H1 (cell line): ENCODE measurements around the gene CD28. TPM values are rescaled to one million over a fixed set of nuclear protein-coding genes. Genes with fewer than 3 reads are reported as not detected.

Experiments
- CTCF ChIA-PET: fragments of 300-600 bp; sonication (Branson Sonifier 250); formaldehyde crosslinking; loops from one replicate; lab custom pipeline; 2021; ENCODE audit not compliant: partially characterized antibody; lab: Charles Lee
- POLR2A ChIA-PET: fragments of 300-600 bp; sonication (Branson Sonifier 250); formaldehyde crosslinking; loops from one replicate; lab custom pipeline; 2021; ENCODE audit warnings: inconsistent platforms; ENCODE audit not compliant: partially characterized antibody; lab: Charles Lee
- DNase-seq, 2 experiments: peaks; one replicate each; pipeline versions ENCODE4 v3.0.0 to v3.0.0-alpha.2; 2010 to 2022; ENCODE audit warnings: low spot score in 2 of 2, low read depth in 1 of 2, mixed read lengths in 1 of 2
- FAIRE-seq: peaks from 2 replicates; lab custom pipeline; 2011; peaks lifted over from hg19 to GRCh38; lab: Jason Lieb, UNC
- H2AFZ ChIP-seq: 2 replicates; pipeline ENCODE4 v1.8.1; 2012; ENCODE audit warnings: low read length, inconsistent platforms
- H2AK5ac ChIP-seq: 2 replicates; pipeline ENCODE4 v1.6.1; 2013; ENCODE audit warnings: low read depth, low read length
- H2BK120ac ChIP-seq: replicated peaks from 2 replicates; pipeline ENCODE3; 2013; ENCODE audit warnings: low read depth, low read length, inconsistent platforms
- H2BK12ac ChIP-seq: 2 replicates; pipeline ENCODE4 v1.6.1; 2013; ENCODE audit warnings: low read depth, low read length
- H2BK15ac ChIP-seq: 2 replicates; pipeline ENCODE4 v1.6.1; 2013; ENCODE audit warnings: low read length
- H2BK20ac ChIP-seq: 2 replicates; pipeline ENCODE4 v1.6.1; 2013; ENCODE audit warnings: low read length
- H2BK5ac ChIP-seq: 2 replicates; pipeline ENCODE4 v1.6.1; 2013; ENCODE audit warnings: low read depth, low read length
- H3K14ac ChIP-seq: 2 replicates; pipeline ENCODE4 v1.6.1; 2013; ENCODE audit warnings: inconsistent platforms; ENCODE audit not compliant: insufficient read length
- H3K18ac ChIP-seq: 2 replicates; pipeline ENCODE4 v1.6.1; 2013; ENCODE audit warnings: low read length; ENCODE audit errors: extremely low read depth
- H3K23ac ChIP-seq: 2 replicates; pipeline ENCODE4 v1.6.1; 2013; ENCODE audit warnings: inconsistent platforms; ENCODE audit not compliant: insufficient read length
- H3K23me2 ChIP-seq: 2 replicates; pipeline ENCODE4 v1.6.1; 2013; ENCODE audit warnings: low read depth, low read length
- H3K27ac ChIP-seq: 2 replicates; pipeline ENCODE4 v1.6.1; 2011; ENCODE audit warnings: low read depth, low read length, inconsistent platforms
- H3K27me3 ChIP-seq, 4 experiments: replicated peaks in 1 of 4; 1 replicate in 1 of 4; 2 replicates in 3 of 4; pipeline versions ENCODE4 v1.6.1 to v1.8.1; 2011 to 2013; ENCODE audit warnings: low read length in 3 of 4, mild to moderate bottlenecking in 3 of 4, inconsistent platforms in 2 of 4, mixed read lengths in 2 of 4, moderate library complexity in 1 of 4; ENCODE audit not compliant: control insufficient read depth in 3 of 4, insufficient read depth in 3 of 4; ENCODE audit errors: extremely low read depth in 1 of 4
- H3K36me3 ChIP-seq, 4 experiments: 2 replicates each; pipeline versions ENCODE4 v1.6.1 to v1.8.1; 2011 to 2013; ENCODE audit warnings: mild to moderate bottlenecking in 4 of 4, low read length in 3 of 4, moderate library complexity in 2 of 4, control low read depth in 1 of 4, inconsistent platforms in 1 of 4; ENCODE audit not compliant: insufficient read depth in 4 of 4, control insufficient read depth in 2 of 4
- H3K4ac ChIP-seq: replicated peaks from 2 replicates; pipeline ENCODE3; 2013; ENCODE audit warnings: low read length, low read depth, mixed read lengths, inconsistent platforms; ENCODE audit not compliant: insufficient read length
- H3K4me1 ChIP-seq, 4 experiments: replicated peaks in 1 of 4; 1 replicate in 1 of 4; 2 replicates in 3 of 4; pipeline versions ENCODE4 v1.6.1 to v1.8.1; 2011 to 2013; ENCODE audit warnings: low read length in 3 of 4, inconsistent platforms in 2 of 4, mixed read lengths in 1 of 4; ENCODE audit not compliant: insufficient read depth in 4 of 4, control insufficient read depth in 3 of 4
- H3K4me2 ChIP-seq, 2 experiments: 2 replicates each; pipeline versions ENCODE4 v1.6.1 to v1.8.1; 2011 to 2013; ENCODE audit warnings: low read depth in 2 of 2, low read length in 2 of 2, control low read depth in 1 of 2, inconsistent platforms in 1 of 2, mild to moderate bottlenecking in 1 of 2; ENCODE audit not compliant: insufficient read depth in 1 of 2
- H3K4me3 ChIP-seq, 4 experiments: fragments of 200-600, 300-600 bp in 1 of 4; sonication (generic), shearing (Covaris generic), sonication (Bioruptor Twin) in 1 of 4; 2 replicates each; pipeline versions ENCODE4 v1.5.1 to v1.8.1; 2011 to 2016; ENCODE audit warnings: low read length in 4 of 4, low read depth in 3 of 4, control low read depth in 2 of 4, inconsistent platforms in 2 of 4, mild to moderate bottlenecking in 2 of 4, mixed read lengths in 1 of 4, moderate library complexity in 1 of 4; ENCODE audit not compliant: insufficient read depth in 2 of 4; ENCODE audit errors: extremely low read depth in 1 of 4
- H3K56ac ChIP-seq: replicated peaks from 2 replicates; pipeline ENCODE3; 2013; ENCODE audit warnings: low read depth, mild to moderate bottlenecking, mixed read lengths, low read length, inconsistent platforms; ENCODE audit not compliant: insufficient read length
- H3K79me1 ChIP-seq: 2 replicates; pipeline ENCODE4 v1.6.1; 2013; ENCODE audit warnings: low read depth, low read length, control low read depth
- H3K79me2 ChIP-seq, 2 experiments: 2 replicates each; pipeline versions ENCODE4 v1.6.1 to v1.8.1; 2012 to 2013; ENCODE audit warnings: low read length in 2 of 2, mild to moderate bottlenecking in 2 of 2, inconsistent platforms in 1 of 2; ENCODE audit not compliant: insufficient read depth in 2 of 2, control insufficient read depth in 1 of 2
- H3K9ac ChIP-seq, 4 experiments: replicated peaks in 1 of 4; 1 replicate in 1 of 4; 2 replicates in 3 of 4; pipeline versions ENCODE4 v1.6.1 to v1.8.1; 2011 to 2013; ENCODE audit warnings: low read depth in 3 of 4, low read length in 3 of 4, control low read depth in 2 of 4, mild to moderate bottlenecking in 2 of 4, moderate library complexity in 2 of 4, inconsistent platforms in 1 of 4; ENCODE audit errors: extremely low read depth in 1 of 4
- H3K9me3 ChIP-seq, 2 experiments: 2 replicates each; pipeline versions ENCODE4 v1.6.1 to v1.8.1; 2012 to 2013; ENCODE audit warnings: mild to moderate bottlenecking in 2 of 2, moderate library complexity in 2 of 2, control low read depth in 1 of 2, inconsistent platforms in 1 of 2, low read depth in 1 of 2, low read length in 1 of 2, mixed read lengths in 1 of 2; ENCODE audit not compliant: insufficient read depth in 2 of 2
- H4K20me1 ChIP-seq, 2 experiments: replicated peaks in 1 of 2; 2 replicates each; pipeline versions ENCODE3 to v1.8.1; 2011 to 2013; ENCODE audit warnings: inconsistent platforms in 2 of 2, low read length in 2 of 2, mild to moderate bottlenecking in 1 of 2; ENCODE audit not compliant: insufficient read depth in 2 of 2, control insufficient read depth in 1 of 2
- H4K5ac ChIP-seq: 2 replicates; pipeline ENCODE4 v1.6.1; 2013; ENCODE audit warnings: low read length, low read depth, mixed read lengths, inconsistent platforms; ENCODE audit not compliant: insufficient read length
- H4K8ac ChIP-seq: 2 replicates; pipeline ENCODE4 v1.8.0; 2013; ENCODE audit warnings: mild to moderate bottlenecking, moderate library complexity, low read length, inconsistent platforms; ENCODE audit not compliant: insufficient read depth; ENCODE audit errors: extremely low read depth
- H4K91ac ChIP-seq: replicated peaks from 2 replicates; pipeline ENCODE3; 2013; ENCODE audit warnings: low read length, mixed read lengths, inconsistent platforms; ENCODE audit not compliant: insufficient read length
- ATF2 ChIP-seq: IDR thresholded peaks from 2 replicates; pipeline ENCODE4 v1.6.1; 2012; ENCODE audit warnings: low read length, inconsistent platforms
- ATF3 ChIP-seq: IDR thresholded peaks from 2 replicates; pipeline ENCODE4 v1.6.1; 2011; ENCODE audit warnings: low read depth, mild to moderate bottlenecking, low read length; ENCODE audit not compliant: insufficient read depth
- CTBP2 ChIP-seq: IDR thresholded peaks from 2 replicates; pipeline ENCODE4 v1.7.0; 2011; ENCODE audit warnings: borderline replicate concordance, mild to moderate bottlenecking, moderate library complexity, mixed read lengths, low read length; ENCODE audit not compliant: insufficient read depth, insufficient read length
- EP300 ChIP-seq, 2 experiments: IDR thresholded peaks; 1 replicate in 1 of 2; 2 replicates in 1 of 2; pipeline ENCODE4 v1.6.1; 2011 to 2012; ENCODE audit warnings: low read depth in 2 of 2, low read length in 2 of 2, mild to moderate bottlenecking in 2 of 2, borderline replicate concordance in 1 of 2, inconsistent platforms in 1 of 2, moderate library complexity in 1 of 2
- FOSL1 ChIP-seq: IDR thresholded peaks from 2 replicates; pipeline ENCODE4 v1.6.1; 2011; ENCODE audit warnings: mild to moderate bottlenecking, low read depth, low read length, moderate library complexity; ENCODE audit not compliant: insufficient read depth
- GTF2F1 ChIP-seq: IDR thresholded peaks from 2 replicates; pipeline ENCODE4 v1.6.1; 2012; ENCODE audit warnings: low read depth, low read length, improper control_type of control experiment, borderline replicate concordance
- JUND ChIP-seq: IDR thresholded peaks from 2 replicates; pipeline ENCODE4 v1.6.1; 2011; ENCODE audit warnings: mild to moderate bottlenecking, improper control_type of control experiment, low read length
- KDM4A ChIP-seq: IDR thresholded peaks from one replicate; pipeline ENCODE4 v1.7.1; 2012; ENCODE audit warnings: low read depth, mild to moderate bottlenecking, moderate library complexity, low read length, inconsistent platforms; ENCODE audit not compliant: severe bottlenecking
- POLR2A ChIP-seq, 2 experiments: IDR thresholded peaks; 1 replicate in 1 of 2; 2 replicates in 1 of 2; pipeline ENCODE4 v1.6.1; 2011; ENCODE audit warnings: low read depth in 2 of 2, low read length in 2 of 2, mild to moderate bottlenecking in 2 of 2; ENCODE audit errors: control extremely low read depth in 1 of 2
- SUZ12 ChIP-seq: fragments of 200-600 bp; sonication (generic); IDR thresholded peaks from 2 replicates; pipeline ENCODE4 v1.6.1; 2012; ENCODE audit warnings: mild to moderate bottlenecking, inconsistent platforms, low read length, moderate library complexity, mixed read lengths
- ZNF274 ChIP-seq: IDR thresholded peaks from 2 replicates; pipeline ENCODE4 v1.7.0; 2012; ENCODE audit warnings: low read length, borderline replicate concordance; ENCODE audit errors: extremely low read depth
- WGBS, 2 experiments: shearing (Covaris generic) in 1 of 2; methylation state at CpG; one replicate each; pipeline versions ENCODE4 v1.1.6 to v1.1.7; 2013 to 2015; ENCODE audit warnings: low lambda C conversion rate in 2 of 2, mixed read lengths in 2 of 2, inconsistent platforms in 1 of 2, low coverage in 1 of 2, missing lambda C conversion rate in 1 of 2; ENCODE audit not compliant: insufficient replicate concordance in 2 of 2, insufficient coverage in 1 of 2, insufficient read length in 1 of 2; ENCODE audit errors: extremely low coverage in 1 of 2, missing lambda C conversion rate in 1 of 2; 5-methylcytosine and 5-hydroxymethylcytosine counted together
- polyA plus RNA-seq, 7 experiments: library from polyadenylated mRNA; depleted of rRNA in 3 of 7; stranded (reverse) in 5 of 7; unstranded in 2 of 7; fragments of >200 nt in 5 of 7; fragments of 200-250 nt in 2 of 7; gene quantifications; 1 replicate in 5 of 7; 2 replicates in 1 of 7; 4 replicates in 1 of 7; pipeline versions ENCODE4 v1.2.1 to v1.2.3, GENCODE V29; 2011 to 2013; ENCODE audit warnings: missing spikeins in 2 of 7, mixed read lengths in 2 of 7
- total RNA-seq: library from RNA; stranded (reverse); fragmentation: NEBNext Ultra II Directional; extraction: Animal tissue kit (Norgen Biotek cat#: 25700); gene quantifications from 2 replicates; pipeline ENCODE4 v1.2.1, GENCODE V29; 2021

Gene CD28
- total and polyA plus RNA-seq, 2 of the 8 experiments (the other 6 are each of a cell fraction or from before 2014, with no cell fraction given) = not detected

GRCh38 chr2:203737360-203737759 lies 30.9 kb downstream of the CD28 start:
- no peak overlapping the region for H2AFZ ChIP-seq
- CTCF ChIA-PET = interaction anchor here (0.8 to 1.4 kb wide), 2 partner anchors 11 to 17 kb away, joined by 3 read pairs; no protein-coding TSS in a partner anchor
- H4K8ac ChIP-seq = no peak overlapping the region
- H3K4me3 ChIP-seq = no peak overlapping the region
- no peak for FAIRE-seq
- no peak overlapping the region for H3K56ac ChIP-seq
- H3K9ac ChIP-seq = no peak overlapping the region
- WGBS, 2 experiments = 88% methylated on average over 1 of the region's 1 CpG; no CpG with 5 or more reads in 1 of the 2 experiments
- no peak overlapping the region for H3K23ac ChIP-seq
- no peaks in the 10 kb centered on the region for H3K79me2 ChIP-seq
- no peak overlapping the region for H2BK20ac ChIP-seq
- H3K23me2 ChIP-seq = no peaks in the 10 kb centered on the region
- no peak overlapping the region for H3K14ac ChIP-seq
- H3K27me3 ChIP-seq = no peaks in the 10 kb centered on the region
- no peaks in the 10 kb centered on the region for H4K20me1 ChIP-seq
- H4K91ac ChIP-seq = no peak overlapping the region
- no peak overlapping the region for H3K18ac ChIP-seq
- no peaks in the 10 kb centered on the region for H3K79me1 ChIP-seq
- H3K4me1 ChIP-seq = no peaks in the 10 kb centered on the region; a peak in 2 of 7 replicates
- no peaks in the 10 kb centered on the region for H3K36me3 ChIP-seq
- no peak for DNase-seq
- POLR2A ChIA-PET = no interaction called here
- no peak overlapping the region for H2BK120ac ChIP-seq
- H2BK12ac ChIP-seq = no peak overlapping the region
- H3K4me2 ChIP-seq = no peak overlapping the region
- H2BK5ac ChIP-seq = no peak overlapping the region
- H4K5ac ChIP-seq = no peak overlapping the region
- no peak overlapping the region for H3K4ac ChIP-seq
- H2BK15ac ChIP-seq = no peak overlapping the region
- H3K27ac ChIP-seq = no peak overlapping the region
- peaks cover 0 to 3% of the 10 kb centered on the region in 2 experiments; a peak in 1 of 4 replicates for H3K9me3 ChIP-seq
- no peak overlapping the region for H2AK5ac ChIP-seq
- no peak for TF ChIP-seq KDM4A
- no peak for TF ChIP-seq FOSL1
- no peak for TF ChIP-seq CTBP2
- TF ChIP-seq ATF3 = no peak
- TF ChIP-seq JUND = no peak
- TF ChIP-seq GTF2F1 = no peak
- no peak for TF ChIP-seq ATF2
- TF ChIP-seq POLR2A (IDR thresholded peaks at IDR 0.05; ENCODE audit: control extremely low read depth in 1 of 2, low read depth in 2 of 2, low read length in 2 of 2) = no peak
- TF ChIP-seq ZNF274 = no peak
- TF ChIP-seq EP300 (IDR thresholded peaks at IDR 0.05; ENCODE audit: borderline replicate concordance in 1 of 2, low read depth in 2 of 2, low read length in 2 of 2) = no peak
- no peak for TF ChIP-seq SUZ12
